Epithelial cell of proximal tubule (primary cell): ENCODE data around the gene ACOXL. TPM values are rescaled to one million over a fixed set of nuclear protein-coding genes. Genes with fewer than 3 reads are reported as not detected.
"Not testable (repeated sequence)": the region's sequence is repeated elsewhere in the genome, so short reads cannot be mapped to it uniquely, and the experiment has no call there.

Experiments
- DNase-seq: peaks from one replicate; pipeline ENCODE4 v3.0.0-alpha.2; 2011; ENCODE audit warnings: low read depth
- H3K4me3 ChIP-seq: 2 replicates; pipeline ENCODE4 v1.5.1; 2011; ENCODE audit warnings: low read depth, mild to moderate bottlenecking, low read length
- CTCF ChIP-seq: conservative IDR thresholded peaks from 2 replicates; pipeline ENCODE4 v1.5.1; 2012; ENCODE audit warnings: low read depth, mild to moderate bottlenecking, low read length
- total RNA-seq: library from RNA; depleted of rRNA; stranded (reverse); fragments of >200 nt; gene quantifications from 2 replicates; pipeline ENCODE4 v1.2.3, GENCODE V29; 2015

ACOXL gene
- total RNA-seq, 1 donor from 2014 or later: 0.06 TPM

- peak; percentile 80 for TF ChIP-seq CTCF
- no peak overlapping the region for H3K4me3 ChIP-seq
Measured at GRCh38 chr2:110853516-110853915, 121.1 kb downstream of the ACOXL start.

GRCh38 chr2:110853948-110854347 lies 121.6 kb downstream of the ACOXL start:
- no peak overlapping the region for H3K4me3 ChIP-seq
- TF ChIP-seq CTCF: no peak
- DNase-seq: no peak

More at GRCh38 chr2:110853516-110853915, 121.1 kb downstream of the ACOXL start:
- DNase-seq: no peak

- DNase-seq: no peak
- no peak overlapping the region for H3K4me3 ChIP-seq
- peak; percentile 43 for TF ChIP-seq CTCF
Measured at GRCh38 chr2:110854355-110855081, 122.1 kb downstream of the ACOXL start.

GRCh38 chr2:110855841-110856240 lies 123.5 kb downstream of the ACOXL start:
- DNase-seq, H3K4me3 ChIP-seq: not testable (repeated sequence)

GRCh38 chr2:110858135-110858725 lies 125.9 kb downstream of the ACOXL start:
- H3K4me3 ChIP-seq: no peak overlapping the region
- TF ChIP-seq CTCF: no peak
- no peak for DNase-seq

GRCh38 chr2:110858993-110859701 lies 126.8 kb downstream of the ACOXL start:
- TF ChIP-seq CTCF: no peak
- no peak for DNase-seq
- no peak overlapping the region for H3K4me3 ChIP-seq

- no peak for TF ChIP-seq CTCF
- no peak overlapping the region for H3K4me3 ChIP-seq
- no peak for DNase-seq
Measured at GRCh38 chr2:110860630-110861029, 128.3 kb downstream of the ACOXL start.
